ENCODE data around the gene GNAI3.

DNA sequence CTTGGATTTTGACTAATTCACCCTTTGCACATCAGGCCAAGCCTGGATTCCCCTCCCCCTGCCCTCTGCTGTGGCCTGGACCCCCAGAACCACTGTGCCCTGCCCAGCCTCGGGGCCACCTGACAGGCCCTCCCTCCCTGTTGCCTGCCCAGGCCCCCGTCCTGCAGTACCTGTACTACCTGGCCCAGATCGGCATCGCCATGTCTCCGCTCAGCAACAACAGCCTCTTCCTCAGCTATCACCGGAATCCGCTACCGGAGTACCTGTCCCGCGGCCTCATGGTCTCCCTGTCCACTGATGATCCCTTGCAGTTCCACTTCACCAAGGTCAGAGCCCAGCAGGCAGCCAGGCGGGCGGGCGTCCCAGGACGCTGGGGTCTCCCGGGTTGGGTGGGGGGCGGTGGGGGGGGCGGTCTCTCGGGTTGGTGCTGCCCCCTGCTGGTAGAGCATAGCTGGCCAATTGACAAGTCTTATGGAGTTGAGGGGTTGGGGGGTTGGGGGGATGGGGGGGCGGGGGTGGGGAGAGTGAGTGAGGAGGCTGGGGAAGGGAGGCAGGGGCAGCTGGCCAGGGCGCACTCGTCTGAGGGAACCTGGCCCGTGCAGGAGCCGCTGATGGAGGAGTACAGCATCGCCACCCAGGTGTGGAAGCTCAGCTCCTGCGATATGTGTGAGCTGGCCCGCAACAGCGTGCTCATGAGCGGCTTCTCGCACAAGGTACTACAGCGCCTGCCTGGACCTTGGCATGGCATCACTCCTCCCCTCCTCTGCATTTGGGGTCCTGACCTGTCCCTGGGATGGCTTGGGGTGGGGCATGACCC lies 81.9 kb downstream of the GNAI3 start:
- TF ChIP-seq ZEB2 (tag by site-specific recombination; IDR thresholded peaks at IDR 0.05) (no peak), HOXA7 (CRISPR knock-in tag; IDR thresholded peaks at IDR 0.05; ENCODE audit: borderline replicate concordance) (no peak)
